ENCODE results near the gene XRCC1. TPM values are rescaled to one million over a fixed set of nuclear protein-coding genes. Genes with fewer than 3 reads are reported as not detected.

The XRCC1 gene
- total RNA-seq, 1 experiment from 2014 or later: 23.4 TPM

GRCh38 chr19:43623889-43624670, 48.8 kb upstream of the XRCC1 start:
- no peak for ATAC-seq
- peaks cover under 1% of the 10 kb centered on the region for H3K79me2 ChIP-seq (ENCODE audit: low read length)
- intact Hi-C loops (cut with micrococcal nuclease): no loop called here
- H3K9me3 ChIP-seq (ENCODE audit: low read length): no peaks in the 10 kb centered on the region
- H3K27ac ChIP-seq (ENCODE audit: low read length): no peak overlapping the region
- ChIA-PET CTCF (no interaction called here), POLR2A (ENCODE audit: unreplicated experiment) (no interaction called here)
- H3K9ac ChIP-seq (ENCODE audit: low read length): no peak overlapping the region
- peaks cover 6% of the 10 kb centered on the region; the same call in 1 of the 2 replicates for H3K4me1 ChIP-seq (ENCODE audit: insufficient read depth, low read length)
- TF ChIP-seq, protein P1, sequence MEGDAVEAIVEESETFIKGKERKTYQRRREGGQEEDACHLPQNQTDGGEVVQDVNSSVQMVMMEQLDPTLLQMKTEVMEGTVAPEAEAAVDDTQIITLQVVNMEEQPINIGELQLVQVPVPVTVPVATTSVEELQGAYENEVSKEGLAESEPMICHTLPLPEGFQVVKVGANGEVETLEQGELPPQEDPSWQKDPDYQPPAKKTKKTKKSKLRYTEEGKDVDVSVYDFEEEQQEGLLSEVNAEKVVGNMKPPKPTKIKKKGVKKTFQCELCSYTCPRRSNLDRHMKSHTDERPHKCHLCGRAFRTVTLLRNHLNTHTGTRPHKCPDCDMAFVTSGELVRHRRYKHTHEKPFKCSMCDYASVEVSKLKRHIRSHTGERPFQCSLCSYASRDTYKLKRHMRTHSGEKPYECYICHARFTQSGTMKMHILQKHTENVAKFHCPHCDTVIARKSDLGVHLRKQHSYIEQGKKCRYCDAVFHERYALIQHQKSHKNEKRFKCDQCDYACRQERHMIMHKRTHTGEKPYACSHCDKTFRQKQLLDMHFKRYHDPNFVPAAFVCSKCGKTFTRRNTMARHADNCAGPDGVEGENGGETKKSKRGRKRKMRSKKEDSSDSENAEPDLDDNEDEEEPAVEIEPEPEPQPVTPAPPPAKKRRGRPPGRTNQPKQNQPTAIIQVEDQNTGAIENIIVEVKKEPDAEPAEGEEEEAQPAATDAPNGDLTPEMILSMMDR (conservative IDR thresholded peaks at IDR 0.05; ENCODE audit: low read depth, low read length): no peak
- TF ChIP-seq EZH2 (IDR thresholded peaks at IDR 0.05; ENCODE audit: low read length, unreplicated experiment): no peak
- no peak for TF ChIP-seq EZH2phosphoT487 (IDR thresholded peaks at IDR 0.05; ENCODE audit: borderline replicate concordance, low read length)
- DNase-seq: no peak
- H2AFZ ChIP-seq (ENCODE audit: low read length): no peak overlapping the region
- no peaks in the 10 kb centered on the region for H3K9me2 ChIP-seq (replicated peaks; ENCODE audit: low read length)
- no peaks in the 10 kb centered on the region for H4K20me1 ChIP-seq (ENCODE audit: low read length)
- no peaks in the 10 kb centered on the region for H3K27me3 ChIP-seq (ENCODE audit: low read length)
- no peak overlapping the region for H3K4me3 ChIP-seq (ENCODE audit: low read length)
- BruUV-seq (replicated peaks): no TSS peak
- H3F3A ChIP-seq (ENCODE audit: low read length, unreplicated experiment): no peaks in the 10 kb centered on the region
- H3K4me2 ChIP-seq (ENCODE audit: low read length): no peak overlapping the region
- H3K36me3 ChIP-seq (ENCODE audit: low read depth, low read length): no peaks in the 10 kb centered on the region

DNA sequence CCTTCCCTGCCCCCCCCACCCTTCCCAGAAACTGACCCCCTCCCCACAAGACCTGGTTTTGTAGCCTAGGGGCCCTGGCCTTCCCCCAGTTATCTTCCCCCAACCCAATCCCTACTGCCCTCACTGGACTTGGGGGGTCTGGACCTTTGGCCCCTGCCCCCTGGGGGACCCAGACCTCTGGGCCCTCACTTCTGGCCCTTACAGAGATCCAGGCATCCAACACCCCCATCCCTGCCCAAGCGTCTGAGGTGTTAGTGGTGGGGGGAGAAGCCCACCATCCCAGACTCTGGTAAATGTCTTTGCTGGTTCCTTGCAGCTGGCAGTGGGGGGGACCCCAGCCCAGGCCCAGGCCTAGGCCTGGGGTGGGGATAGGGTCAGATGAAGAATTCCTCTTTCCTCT, 47.6 kb upstream of the XRCC1 start:
- Histone ChIP-seq H3K36me3 (ENCODE audit: low read depth, low read length) (no peaks in the 10 kb centered on the region), H3K9me3 (ENCODE audit: low read length) (no peaks in the 10 kb centered on the region), H3K4me1 (ENCODE audit: insufficient read depth, low read length) (peaks cover 13% of the 10 kb centered on the region), H3K27ac (ENCODE audit: low read length) (no peak overlapping the region), H3K9me2 (replicated peaks; ENCODE audit: low read length) (no peaks in the 10 kb centered on the region), H3K4me2 (ENCODE audit: low read length) (no peak overlapping the region), H3K4me3 (ENCODE audit: low read length) (no peak overlapping the region), H2AFZ (ENCODE audit: low read length) (no peak overlapping the region), H3K27me3 (ENCODE audit: low read length) (no peaks in the 10 kb centered on the region), H3K9ac (ENCODE audit: low read length) (no peak overlapping the region), H3F3A (ENCODE audit: low read length, unreplicated experiment) (no peaks in the 10 kb centered on the region), H4K20me1 (ENCODE audit: low read length) (no peaks in the 10 kb centered on the region), H3K79me2 (ENCODE audit: low read length) (peaks cover 10% of the 10 kb centered on the region)
- ChIA-PET POLR2A (ENCODE audit: unreplicated experiment) (no interaction called here), CTCF (no interaction called here)
- no TSS peak for BruUV-seq (replicated peaks)
- intact Hi-C loops (cut with micrococcal nuclease): no loop called here
- TF ChIP-seq EZH2 (IDR thresholded peaks at IDR 0.05; ENCODE audit: low read length, unreplicated experiment): no peak
- TF ChIP-seq EZH2phosphoT487 (IDR thresholded peaks at IDR 0.05; ENCODE audit: borderline replicate concordance, low read length): no peak
- TF ChIP-seq, protein P1 (conservative IDR thresholded peaks at IDR 0.05; ENCODE audit: low read depth, low read length): no peak
- DNase-seq (no peak), ATAC-seq (no peak)

DNA sequence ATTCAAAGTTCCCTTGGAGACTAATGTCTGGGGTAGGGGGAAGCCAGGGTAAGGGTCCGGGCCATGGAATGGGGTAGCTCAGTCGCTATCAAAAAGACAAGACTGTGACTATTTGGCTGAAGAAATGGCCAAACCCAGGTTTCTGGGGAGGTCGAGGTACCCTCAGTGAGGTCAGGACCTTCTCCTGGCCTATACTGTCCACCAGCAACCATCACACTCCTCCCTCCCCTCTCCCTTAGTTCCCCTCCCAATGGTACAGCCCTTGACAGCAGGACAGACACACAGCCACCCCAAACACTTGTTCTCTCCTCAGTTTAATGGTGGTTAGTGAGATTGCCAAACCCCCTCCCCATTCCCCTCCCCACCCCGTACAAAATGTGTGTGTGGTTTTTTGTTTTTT, 46.7 kb upstream of the XRCC1 start:
- Histone ChIP-seq H3K4me2 (ENCODE audit: low read length) (no peak overlapping the region), H4K20me1 (ENCODE audit: low read length) (no peaks in the 10 kb centered on the region), H3K9me3 (ENCODE audit: low read length) (no peaks in the 10 kb centered on the region), H3K9ac (ENCODE audit: low read length) (no peak overlapping the region), H3K79me2 (ENCODE audit: low read length) (peaks cover 15% of the 10 kb centered on the region), H3K4me1 (ENCODE audit: insufficient read depth, low read length) (peaks cover 13% of the 10 kb centered on the region), H3K36me3 (ENCODE audit: low read depth, low read length) (no peaks in the 10 kb centered on the region), H3K27me3 (ENCODE audit: low read length) (no peaks in the 10 kb centered on the region), H2AFZ (ENCODE audit: low read length) (no peak overlapping the region), H3K27ac (ENCODE audit: low read length) (no peak overlapping the region), H3K4me3 (ENCODE audit: low read length) (no peak overlapping the region), H3K9me2 (replicated peaks; ENCODE audit: low read length) (no peaks in the 10 kb centered on the region), H3F3A (ENCODE audit: low read length, unreplicated experiment) (no peaks in the 10 kb centered on the region)
- no TSS peak for BruUV-seq (replicated peaks)
- intact Hi-C loops (cut with micrococcal nuclease): no loop called here
- ATAC-seq: no peak
- POLR2A ChIA-PET (ENCODE audit: unreplicated experiment): no interaction called here
- no peak for TF ChIP-seq EZH2phosphoT487 (IDR thresholded peaks at IDR 0.05; ENCODE audit: borderline replicate concordance, low read length)
- no peak for TF ChIP-seq EZH2 (IDR thresholded peaks at IDR 0.05; ENCODE audit: low read length, unreplicated experiment)
- TF ChIP-seq, protein P1 (conservative IDR thresholded peaks at IDR 0.05; ENCODE audit: low read depth, low read length): no peak
- DNase-seq: no peak
- CTCF ChIA-PET: no interaction called here
